HG03565 (cell line): ENCODE measurements around the gene LRMDA.

ENCODE experiments used
- ATAC-seq: cut with Tn5 transposase; IDR thresholded peaks from one replicate; pipeline ENCODE4 v1.9.1; 2021; ENCODE audit warnings: mild to moderate bottlenecking, moderate library complexity; ENCODE audit not compliant: unreplicated experiment

LRMDA gene

DNA sequence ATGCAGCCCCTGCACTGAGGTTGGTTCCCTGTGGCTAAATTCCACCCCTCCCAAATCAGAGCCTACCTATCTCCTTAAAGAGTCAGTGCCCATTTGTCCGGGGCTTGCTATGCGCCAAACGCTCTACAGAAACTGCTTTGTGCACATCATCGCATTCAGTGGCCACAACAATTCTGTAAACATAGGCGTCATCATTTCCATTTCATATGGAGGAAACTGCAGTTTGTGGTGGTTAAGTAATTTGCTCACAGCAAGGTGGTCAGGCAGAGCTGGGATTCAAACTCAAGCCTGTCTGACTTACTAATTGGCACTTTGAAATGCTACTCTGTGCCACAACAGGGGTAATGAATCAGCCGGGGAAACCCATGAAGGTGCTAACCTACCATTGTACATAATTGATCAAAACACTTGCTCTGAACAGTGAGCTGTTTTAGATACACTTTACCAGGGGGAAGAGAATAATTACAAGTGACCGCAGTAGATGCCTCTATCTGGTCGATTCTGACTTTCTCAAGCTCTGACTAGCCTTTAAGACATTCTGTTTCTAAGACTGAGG is 775.5 kb downstream of the LRMDA start:
- ATAC-seq, result no peak

DNA sequence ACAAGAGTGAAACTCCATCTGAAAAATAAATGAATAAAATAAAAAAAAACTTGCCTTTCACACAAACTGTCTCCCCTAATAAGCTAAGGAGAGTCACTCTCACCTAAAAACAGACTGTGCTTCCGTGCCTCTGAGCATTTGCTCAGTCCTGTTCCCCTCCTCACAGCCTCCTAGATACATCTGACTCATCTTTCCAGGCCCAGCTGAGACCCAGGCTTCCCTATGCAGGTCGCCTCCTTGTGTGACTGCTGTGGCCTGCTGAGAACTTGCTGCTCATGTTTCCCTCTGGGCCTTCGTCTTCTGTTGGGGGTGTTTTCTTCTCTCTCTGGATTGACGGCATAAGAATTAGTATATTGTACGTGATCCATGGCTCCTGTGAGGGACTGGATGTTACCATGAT is 777.7 kb downstream of the LRMDA start:
- no peak for ATAC-seq

DNA sequence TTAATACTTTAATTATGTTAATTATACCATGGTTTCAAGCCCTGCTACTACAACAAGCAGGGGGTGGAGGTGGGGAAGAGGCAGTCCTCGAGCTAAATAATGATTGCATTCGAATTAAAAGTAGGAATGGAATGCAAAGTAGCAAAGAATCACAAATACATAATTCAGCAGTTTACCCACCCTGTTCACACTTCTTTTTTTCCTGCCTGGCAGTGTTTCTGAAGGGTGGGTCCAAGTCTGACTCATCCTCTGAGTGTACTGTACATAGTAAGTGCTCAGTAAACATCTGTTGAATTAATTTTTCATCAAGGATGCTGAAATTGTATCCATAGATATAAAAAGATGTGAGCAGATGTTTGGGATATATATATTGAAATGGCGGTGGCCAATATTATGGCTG is 778.8 kb downstream of the LRMDA start:
- no peak for ATAC-seq

DNA sequence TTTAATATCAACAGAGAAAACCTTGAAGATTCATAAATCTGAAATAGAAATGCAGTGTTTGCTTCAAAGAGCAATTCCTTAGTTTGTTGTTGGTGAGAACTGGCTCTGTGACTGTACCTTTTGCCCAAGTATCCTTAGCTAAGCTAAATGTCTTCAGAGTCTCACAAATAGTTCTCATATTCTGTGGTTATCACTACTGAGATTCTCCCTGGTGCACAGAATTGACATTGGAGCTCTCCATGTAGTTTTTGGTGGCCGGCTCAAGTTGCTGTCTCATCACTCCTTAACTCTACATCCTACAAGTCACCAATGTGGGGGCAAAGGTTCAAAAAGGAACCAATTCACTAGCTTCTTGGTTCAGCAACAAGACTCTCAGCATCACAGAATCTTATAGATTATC is 780.3 kb downstream of the LRMDA start:
- no peak for ATAC-seq

DNA sequence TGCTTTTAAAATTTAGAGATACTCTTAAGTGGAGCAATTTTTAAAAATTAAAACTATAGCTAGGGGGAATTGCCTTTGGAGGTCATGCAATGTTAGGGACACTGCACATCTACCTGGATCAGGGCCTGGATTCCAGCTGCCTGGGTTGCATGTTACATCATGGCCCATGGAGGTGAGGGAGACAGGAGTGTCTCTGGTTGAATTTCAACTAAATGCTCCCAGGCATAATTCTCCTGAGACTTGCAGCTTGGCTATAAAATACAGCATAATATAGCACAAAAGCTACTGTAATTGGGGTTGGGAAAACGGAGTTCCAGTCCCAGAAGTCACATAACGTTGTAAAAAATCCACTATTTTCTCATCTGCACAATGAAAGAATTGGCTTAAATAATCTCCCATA is 782.5 kb downstream of the LRMDA start:
- no peak for ATAC-seq

DNA sequence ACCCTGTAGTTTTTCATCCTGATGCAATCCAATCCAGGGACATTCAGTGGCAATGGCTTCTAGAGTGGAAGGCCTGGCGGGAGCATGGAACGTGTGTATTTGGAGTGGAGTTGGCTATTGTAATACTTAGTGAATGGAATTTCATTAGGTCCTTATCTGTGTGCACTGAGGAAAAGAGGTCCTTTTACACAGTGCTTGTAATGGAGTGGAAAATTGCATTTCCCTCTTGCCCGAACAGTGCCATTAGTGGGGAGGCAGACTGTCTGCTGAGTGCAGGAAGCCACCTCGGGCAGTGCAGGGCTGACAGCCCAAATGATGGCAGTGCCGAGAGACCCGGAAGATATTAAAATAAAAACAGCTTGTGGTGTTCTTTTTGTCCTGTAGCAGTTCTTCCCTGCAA is 786.6 kb downstream of the LRMDA start:
- no peak for ATAC-seq

DNA sequence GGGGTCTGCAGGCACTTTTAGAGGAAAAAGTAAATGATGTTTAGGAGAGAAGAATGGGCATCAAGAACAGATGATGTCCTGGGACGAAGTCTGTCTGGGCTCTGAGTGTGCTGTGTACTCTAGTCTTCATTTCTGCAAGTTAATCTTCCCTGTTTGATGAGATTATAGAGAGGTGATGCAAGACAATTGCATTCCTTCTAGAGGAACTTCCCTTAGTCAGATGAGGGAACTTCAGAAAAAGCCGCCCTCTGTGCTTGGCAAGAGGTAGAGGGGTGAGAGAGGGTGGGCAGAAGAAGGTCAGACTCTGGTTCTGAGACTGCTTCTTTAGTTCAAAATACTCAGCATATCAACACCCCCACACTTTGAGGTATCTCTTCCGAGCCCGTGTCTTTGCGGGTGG is 797.9 kb downstream of the LRMDA start:
- ATAC-seq, result no peak

DNA sequence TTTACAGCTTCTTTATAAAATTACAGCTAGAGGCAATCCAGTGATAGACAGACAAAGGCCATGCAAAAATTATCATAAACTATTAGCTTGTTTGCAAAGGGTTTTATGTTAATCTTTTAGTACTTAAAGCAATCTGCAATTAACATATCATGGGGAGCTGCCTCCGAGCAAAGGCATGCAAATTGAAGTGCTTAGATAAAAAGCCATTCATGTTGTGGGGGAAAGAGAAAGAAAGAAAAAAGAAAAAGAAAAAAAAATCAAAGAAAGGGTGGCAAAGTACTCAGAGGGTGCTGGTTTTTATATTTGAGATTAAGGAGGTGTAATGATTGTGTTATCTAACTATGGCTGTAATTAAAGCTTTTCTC is 799.5 kb downstream of the LRMDA start:
- ATAC-seq, result no peak

DNA sequence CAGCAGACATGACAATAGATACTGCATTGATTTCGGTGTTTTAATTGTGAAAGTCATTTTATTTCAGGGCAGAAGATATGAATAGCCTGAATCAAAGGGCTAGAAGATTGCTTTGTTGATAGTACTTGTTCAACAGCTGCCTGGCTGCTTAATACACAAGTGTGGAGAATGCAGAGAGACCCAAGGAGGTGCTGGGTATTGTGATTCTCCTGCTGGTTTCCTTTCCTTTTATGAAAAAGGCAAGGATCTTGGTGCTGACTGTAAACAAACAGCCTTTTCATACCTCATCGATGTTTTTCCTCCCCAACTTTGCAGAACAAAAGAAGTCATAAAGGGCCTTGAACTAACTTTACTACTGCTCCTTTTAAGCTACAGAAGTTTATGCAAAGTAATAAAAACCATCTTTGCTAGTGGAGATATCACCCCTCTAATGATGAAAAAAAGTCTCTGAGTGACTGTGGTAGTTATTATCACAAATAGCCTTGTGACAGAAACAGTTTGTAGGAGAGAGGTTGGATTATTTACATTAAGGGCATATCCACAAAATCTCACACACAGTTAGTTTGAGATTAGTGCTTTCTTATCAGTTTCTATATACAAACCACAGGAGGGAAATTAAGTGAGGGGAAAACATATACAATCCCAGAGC is 800.0 kb downstream of the LRMDA start:
- no peak for ATAC-seq

DNA sequence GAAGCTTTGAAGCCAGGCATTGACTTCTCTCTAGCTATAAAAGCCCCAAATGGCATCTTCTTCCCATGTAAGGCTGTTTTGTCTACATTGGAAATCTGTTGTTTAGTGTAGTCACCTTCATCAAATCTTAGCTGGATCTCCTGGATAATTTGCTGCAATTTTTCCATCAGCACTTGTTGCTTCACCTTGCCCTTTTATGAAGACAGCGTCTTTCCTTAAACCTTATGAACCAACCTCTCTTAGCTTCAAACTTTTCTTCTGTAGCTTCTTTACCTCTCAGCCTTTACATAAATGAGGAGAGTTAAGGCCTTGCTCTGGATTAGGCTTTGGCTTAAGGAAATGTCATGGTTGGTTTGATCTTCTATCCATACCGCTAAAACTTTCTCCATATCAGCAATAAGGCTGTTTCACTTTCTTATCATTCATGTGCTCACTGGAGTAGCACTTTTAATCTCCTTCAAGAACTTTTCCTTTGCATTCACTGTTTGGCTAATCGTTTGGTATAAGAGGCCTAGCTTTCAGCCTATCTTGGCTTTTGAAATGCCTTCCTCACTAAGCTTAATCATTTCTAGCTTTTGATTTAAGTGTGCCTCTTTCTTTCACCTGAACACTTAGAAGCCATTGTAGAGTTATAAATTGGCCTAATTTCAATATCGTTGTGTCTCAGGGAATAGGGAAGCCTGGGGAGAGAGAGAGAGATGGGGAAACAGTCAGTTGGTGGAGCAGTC is 803.2 kb downstream of the LRMDA start:
- no peak for ATAC-seq

DNA sequence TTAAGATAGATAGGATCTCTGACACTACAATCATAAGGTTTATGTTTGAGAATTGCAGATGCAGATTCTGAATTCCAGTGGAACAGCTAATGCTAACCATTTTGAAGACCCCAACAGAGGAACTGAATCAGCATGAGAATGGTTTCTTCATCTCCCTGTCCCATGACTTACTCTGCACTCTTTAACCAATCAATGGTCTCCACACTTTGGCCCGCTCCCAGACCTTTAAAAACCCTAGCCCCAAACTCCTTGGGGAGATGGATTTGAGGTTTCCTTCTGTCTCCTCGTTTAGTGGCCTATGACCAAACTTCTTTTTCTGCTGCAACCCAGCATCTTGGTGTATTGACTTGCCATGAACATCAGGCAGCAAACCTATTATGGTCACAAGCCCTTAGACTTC is 804.9 kb downstream of the LRMDA start:
- ATAC-seq, result no peak

DNA sequence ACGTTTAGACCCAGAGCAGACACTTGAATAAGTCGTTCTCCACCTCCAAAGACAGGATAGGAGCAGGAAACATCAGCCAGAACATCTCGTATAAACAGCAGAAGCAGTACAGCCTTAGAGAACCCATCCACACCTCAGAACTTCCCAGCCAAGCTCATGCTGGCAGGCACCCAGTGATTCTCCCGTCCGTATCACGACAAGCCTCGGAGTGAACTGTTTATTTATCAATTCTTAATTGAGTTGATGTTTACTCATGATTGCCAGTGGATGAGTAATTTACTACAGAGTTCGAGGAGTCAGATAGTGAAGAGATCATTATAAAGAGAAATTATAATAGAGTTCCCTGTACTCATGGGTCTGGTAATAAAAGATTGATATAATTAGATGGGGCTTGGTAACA is 811.5 kb downstream of the LRMDA start:
- no peak for ATAC-seq

DNA sequence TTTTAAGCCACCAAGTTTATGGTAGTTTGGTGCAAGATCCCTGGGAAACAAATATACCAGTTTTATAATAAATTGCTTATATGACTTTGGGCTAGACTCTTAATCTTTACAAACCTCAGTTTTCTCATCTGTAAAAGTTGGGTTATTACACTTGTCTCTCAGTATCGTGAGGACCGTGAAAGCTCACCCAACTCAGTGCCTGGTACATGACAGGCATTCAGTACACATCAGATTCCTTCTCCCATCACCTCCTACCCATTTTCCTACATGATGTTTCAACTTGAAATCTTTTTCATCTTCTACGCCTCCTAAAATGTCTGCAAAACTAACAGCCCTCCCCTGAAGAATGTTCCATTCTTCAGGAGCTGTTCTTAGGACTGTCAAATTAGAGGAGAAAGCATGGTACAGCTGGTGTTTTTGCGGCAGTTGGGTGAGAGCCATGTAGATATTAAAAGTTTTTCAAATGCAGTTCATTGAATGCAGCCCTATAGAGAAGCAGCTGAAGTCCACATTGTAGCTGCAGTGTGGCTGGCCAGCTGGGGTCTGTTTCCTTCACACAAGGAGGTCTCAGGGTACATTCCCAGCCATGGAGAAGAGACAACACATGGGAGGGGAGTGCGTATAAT is 812.8 kb downstream of the LRMDA start:
- no peak for ATAC-seq

DNA sequence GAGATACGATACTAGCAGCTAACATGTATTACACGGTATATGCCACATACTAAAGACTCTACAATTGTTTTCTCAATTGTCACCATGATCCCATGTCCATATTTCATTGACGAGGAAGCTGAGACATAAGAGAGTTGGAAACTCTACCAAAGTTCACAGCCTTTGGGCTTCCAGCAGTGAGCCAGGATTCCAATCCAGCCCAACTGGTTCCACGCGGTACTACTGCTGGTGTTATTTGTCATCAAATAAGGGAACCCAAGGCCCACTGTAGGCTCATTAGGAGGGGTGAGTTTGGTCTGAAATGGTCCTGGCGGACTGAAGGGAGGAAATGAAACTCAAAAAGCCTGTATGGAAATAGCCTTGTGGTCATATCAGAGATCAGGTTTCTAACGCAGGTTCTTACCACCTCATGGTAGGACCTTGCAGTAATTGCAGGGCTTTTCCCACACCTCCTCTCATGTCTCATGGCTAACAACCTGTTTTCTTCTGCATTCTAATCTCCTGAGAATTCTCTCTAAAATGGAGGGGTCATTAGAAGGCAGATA is 814.6 kb downstream of the LRMDA start:
- no peak for ATAC-seq

DNA sequence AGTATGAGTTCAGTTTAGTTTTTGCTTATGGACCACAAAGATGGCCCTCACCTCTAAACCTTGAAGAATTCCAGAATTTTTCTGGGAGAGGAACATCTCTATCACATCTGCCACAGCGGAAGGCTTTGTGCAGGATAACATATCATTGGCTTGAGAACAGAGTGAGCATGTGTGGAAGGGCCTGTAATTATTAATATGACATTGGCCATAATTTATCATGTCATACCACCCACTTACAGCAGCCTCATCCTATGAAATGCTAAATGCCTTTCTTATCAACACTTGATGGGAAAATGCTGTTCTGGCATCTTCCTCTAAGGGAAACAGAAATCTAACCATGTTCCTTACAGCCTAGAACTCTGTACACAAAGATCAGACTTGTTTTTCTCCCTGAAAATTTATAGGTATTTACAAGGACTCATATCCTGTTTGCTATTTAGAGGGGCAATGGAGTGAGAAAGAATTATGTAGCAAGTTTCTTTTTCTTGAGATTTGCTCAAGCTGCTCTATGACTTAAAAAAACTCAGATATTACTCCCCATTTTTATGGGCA is 817.3 kb downstream of the LRMDA start:
- no peak for ATAC-seq

DNA sequence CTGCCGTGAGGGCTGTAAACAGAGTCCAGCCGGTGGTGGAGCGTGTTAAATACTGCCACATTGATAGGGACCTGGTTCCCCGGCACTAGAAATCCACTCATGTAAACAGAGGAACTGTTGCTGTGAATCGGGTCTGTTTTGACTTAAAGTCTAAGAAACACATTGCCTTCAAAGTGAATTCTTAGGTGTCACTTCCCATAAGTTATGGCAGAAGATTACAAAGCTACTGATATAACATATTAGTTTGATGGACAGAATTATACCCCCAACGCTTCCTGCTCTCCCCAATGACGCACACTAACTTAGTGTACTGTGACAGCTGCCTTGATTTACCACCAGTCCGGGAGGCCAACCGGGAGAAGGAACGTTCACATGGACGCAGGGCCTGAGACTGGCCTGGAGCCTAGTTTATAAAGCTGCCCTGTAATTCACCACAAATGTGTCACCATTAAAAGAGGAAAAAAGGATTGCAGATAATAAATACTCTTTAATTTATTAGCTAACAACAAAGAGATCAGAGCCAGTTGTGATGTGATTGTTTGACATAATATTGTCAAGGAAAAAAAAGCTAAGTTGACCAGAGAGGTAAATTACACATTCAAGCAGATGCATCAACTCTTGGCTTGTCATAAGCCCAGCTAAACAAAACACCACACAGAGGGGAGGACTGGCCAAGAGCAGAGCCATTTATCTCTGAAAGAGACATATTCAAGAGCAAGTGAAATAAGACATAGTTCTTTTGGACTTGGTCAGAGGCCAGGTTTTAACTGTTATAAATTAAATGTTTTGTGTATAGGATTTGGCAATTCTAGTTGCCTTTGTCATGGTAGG is 820.6 kb downstream of the LRMDA start:
- no peak for ATAC-seq

DNA sequence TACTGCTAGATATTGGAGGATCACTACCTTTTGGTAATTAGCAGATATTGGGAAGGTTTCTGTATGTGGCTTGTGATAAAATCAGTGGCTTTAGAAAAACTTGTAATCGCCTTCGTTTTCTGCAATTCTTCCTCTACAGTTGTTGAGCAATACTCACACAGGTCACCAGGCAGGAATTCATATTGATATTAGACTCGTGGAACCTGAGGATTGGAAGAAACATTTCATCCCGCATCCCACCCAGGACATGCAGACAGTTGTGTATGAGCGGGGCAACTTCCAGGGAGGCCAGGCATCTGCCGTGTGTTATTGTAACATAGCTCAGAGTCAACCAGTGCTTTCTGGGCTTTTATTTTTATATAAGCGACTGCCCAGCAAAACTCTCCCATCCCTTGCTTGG is 821.3 kb downstream of the LRMDA start:
- ATAC-seq, result no peak

DNA sequence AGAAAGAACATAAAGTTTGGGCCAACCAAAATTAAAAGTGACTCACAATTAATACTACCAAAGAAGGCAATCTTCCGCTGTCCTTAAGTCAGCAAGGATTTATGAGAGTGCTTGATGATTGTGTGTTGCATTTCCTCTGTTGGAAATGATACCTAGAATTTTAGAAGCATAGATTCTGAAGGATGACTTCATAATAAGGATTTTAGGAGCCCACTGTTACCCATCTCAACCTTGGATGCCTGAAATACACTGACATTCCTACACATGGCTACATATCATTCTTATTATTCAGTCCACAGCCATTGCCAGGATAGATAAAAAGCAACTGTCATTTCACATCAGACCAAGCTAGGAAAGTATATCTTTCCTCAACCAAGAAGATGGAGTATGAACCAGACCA is 823.8 kb downstream of the LRMDA start:
- ATAC-seq, result no peak

DNA sequence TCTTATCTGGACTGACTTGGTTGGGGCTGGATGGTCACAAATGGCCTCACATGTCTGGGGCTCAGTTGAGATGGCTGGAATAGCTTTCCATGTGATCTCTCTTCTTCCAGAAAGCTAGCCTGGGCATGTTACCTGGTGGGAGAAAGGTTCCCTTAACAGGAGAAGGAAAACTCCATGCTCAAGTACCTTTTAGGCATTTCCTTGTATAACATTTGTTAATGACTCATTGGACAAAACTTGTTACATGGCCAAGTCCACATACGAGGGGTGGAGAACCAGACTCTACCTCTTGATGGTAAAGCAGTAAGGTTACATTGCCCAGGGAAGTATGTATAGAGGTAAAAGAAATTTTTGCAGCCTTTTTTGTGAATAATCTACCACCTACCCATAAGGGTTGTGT is 826.4 kb downstream of the LRMDA start:
- no peak for ATAC-seq

DNA sequence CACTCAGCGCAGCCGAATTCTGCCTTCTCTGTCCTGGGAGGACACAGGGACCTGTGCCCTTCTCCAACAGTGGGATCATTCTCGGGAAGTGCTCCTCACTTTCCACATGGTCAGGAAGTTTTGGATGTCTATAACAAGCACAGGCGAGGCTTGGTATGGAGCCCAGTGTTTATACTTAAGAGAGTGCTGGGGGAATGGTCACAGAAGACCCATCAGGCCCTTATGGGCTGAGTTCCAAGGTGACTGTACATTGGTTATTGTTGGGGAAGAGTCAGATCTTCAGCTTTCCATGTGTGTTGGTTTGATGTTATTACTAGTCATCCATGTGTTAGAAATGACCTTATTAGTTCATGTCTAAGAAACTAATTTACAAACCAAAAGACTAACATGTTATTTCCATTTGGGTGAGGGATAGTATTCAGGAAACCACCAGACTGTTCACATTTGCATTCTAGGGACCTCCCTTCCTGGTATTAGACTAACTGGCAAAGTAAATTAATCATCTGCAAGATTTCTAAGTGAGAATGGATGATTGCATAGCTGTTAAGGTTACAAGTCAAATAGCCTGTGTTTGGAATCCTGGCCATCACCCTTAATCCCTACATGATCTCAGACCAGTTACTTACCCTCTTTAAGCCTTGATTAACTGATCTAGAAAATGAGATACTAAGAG is 834.2 kb downstream of the LRMDA start:
- no peak for ATAC-seq
